ENCODE results near the gene MYBPHL. TPM values are rescaled to one million over a fixed set of nuclear protein-coding genes. Genes with fewer than 3 reads are reported as not detected.

Gene MYBPHL
- total and polyA plus RNA-seq, 2 experiments from 2014 or later = not detected

DNA sequence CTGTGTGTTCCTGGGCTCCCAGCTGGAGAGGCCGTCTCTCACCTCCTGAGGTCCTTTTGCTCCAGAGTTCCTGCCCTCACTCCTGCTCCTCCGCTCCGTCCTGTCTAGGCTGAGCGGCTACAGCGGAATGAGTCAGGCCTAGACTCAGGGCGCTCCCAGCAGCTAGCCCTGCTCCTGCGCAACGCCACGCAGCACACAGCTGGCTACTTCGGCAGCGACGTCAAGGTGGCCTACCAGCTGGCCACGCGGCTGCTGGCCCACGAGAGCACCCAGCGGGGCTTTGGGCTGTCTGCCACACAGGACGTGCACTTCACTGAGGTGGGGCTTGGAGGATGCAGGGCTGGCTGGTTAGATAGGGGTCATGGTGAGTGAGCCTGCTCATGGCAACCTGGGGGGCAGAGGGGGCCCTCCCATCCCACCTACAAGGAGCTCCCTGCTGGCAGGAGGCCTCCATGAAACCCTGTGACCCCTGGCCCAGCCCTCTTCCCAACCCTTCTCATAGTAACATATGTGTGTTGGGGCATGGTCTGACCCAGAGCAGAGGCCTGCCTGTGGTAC, 39.0 kb downstream of the MYBPHL start (continued):
- TF ChIP-seq, protein P1, sequence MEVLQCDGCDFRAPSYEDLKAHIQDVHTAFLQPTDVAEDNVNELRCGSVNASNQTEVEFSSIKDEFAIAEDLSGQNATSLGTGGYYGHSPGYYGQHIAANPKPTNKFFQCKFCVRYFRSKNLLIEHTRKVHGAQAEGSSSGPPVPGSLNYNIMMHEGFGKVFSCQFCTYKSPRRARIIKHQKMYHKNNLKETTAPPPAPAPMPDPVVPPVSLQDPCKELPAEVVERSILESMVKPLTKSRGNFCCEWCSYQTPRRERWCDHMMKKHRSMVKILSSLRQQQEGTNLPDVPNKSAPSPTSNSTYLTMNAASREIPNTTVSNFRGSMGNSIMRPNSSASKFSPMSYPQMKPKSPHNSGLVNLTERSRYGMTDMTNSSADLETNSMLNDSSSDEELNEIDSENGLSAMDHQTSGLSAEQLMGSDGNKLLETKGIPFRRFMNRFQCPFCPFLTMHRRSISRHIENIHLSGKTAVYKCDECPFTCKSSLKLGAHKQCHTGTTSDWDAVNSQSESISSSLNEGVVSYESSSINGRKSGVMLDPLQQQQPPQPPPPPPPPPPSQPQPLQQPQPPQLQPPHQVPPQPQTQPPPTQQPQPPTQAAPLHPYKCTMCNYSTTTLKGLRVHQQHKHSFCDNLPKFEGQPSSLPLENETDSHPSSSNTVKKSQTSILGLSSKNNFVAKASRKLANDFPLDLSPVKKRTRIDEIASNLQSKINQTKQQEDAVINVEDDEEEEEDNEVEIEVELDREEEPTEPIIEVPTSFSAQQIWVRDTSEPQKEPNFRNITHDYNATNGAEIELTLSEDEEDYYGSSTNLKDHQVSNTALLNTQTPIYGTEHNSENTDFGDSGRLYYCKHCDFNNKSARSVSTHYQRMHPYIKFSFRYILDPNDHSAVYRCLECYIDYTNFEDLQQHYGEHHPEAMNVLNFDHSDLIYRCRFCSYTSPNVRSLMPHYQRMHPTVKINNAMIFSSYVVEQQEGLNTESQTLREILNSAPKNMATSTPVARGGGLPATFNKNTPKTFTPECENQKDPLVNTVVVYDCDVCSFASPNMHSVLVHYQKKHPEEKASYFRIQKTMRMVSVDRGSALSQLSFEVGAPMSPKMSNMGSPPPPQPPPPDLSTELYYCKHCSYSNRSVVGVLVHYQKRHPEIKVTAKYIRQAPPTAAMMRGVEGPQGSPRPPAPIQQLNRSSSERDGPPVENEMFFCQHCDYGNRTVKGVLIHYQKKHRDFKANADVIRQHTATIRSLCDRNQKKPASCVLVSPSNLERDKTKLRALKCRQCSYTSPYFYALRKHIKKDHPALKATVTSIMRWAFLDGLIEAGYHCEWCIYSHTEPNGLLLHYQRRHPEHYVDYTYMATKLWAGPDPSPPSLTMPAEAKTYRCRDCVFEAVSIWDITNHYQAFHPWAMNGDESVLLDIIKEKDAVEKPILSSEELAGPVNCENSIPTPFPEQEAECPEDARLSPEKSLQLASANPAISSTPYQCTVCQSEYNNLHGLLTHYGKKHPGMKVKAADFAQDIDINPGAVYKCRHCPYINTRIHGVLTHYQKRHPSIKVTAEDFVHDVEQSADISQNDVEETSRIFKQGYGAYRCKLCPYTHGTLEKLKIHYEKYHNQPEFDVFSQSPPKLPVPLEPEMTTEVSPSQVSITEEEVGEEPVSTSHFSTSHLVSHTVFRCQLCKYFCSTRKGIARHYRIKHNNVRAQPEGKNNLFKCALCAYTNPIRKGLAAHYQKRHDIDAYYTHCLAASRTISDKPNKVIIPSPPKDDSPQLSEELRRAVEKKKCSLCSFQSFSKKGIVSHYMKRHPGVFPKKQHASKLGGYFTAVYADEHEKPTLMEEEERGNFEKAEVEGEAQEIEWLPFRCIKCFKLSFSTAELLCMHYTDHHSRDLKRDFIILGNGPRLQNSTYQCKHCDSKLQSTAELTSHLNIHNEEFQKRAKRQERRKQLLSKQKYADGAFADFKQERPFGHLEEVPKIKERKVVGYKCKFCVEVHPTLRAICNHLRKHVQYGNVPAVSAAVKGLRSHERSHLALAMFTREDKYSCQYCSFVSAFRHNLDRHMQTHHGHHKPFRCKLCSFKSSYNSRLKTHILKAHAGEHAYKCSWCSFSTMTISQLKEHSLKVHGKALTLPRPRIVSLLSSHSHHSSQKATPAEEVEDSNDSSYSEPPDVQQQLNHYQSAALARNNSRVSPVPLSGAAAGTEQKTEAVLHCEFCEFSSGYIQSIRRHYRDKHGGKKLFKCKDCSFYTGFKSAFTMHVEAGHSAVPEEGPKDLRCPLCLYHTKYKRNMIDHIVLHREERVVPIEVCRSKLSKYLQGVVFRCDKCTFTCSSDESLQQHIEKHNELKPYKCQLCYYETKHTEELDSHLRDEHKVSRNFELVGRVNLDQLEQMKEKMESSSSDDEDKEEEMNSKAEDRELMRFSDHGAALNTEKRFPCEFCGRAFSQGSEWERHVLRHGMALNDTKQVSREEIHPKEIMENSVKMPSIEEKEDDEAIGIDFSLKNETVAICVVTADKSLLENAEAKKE (CRISPR knock-in tag; IDR thresholded peaks at IDR 0.05) = no peak
- TF ChIP-seq, protein P2, sequence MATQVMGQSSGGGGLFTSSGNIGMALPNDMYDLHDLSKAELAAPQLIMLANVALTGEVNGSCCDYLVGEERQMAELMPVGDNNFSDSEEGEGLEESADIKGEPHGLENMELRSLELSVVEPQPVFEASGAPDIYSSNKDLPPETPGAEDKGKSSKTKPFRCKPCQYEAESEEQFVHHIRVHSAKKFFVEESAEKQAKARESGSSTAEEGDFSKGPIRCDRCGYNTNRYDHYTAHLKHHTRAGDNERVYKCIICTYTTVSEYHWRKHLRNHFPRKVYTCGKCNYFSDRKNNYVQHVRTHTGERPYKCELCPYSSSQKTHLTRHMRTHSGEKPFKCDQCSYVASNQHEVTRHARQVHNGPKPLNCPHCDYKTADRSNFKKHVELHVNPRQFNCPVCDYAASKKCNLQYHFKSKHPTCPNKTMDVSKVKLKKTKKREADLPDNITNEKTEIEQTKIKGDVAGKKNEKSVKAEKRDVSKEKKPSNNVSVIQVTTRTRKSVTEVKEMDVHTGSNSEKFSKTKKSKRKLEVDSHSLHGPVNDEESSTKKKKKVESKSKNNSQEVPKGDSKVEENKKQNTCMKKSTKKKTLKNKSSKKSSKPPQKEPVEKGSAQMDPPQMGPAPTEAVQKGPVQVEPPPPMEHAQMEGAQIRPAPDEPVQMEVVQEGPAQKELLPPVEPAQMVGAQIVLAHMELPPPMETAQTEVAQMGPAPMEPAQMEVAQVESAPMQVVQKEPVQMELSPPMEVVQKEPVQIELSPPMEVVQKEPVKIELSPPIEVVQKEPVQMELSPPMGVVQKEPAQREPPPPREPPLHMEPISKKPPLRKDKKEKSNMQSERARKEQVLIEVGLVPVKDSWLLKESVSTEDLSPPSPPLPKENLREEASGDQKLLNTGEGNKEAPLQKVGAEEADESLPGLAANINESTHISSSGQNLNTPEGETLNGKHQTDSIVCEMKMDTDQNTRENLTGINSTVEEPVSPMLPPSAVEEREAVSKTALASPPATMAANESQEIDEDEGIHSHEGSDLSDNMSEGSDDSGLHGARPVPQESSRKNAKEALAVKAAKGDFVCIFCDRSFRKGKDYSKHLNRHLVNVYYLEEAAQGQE (IDR thresholded peaks at IDR 0.05; ENCODE audit: unreplicated experiment) = no peak
- TF ChIP-seq ZNF331 (CRISPR knock-in tag; IDR thresholded peaks at IDR 0.05; ENCODE audit: low read depth) (no peak), CREB1 (CRISPR knock-in tag; IDR thresholded peaks at IDR 0.05; ENCODE audit: low read depth) (no peak), JUNB (IDR thresholded peaks at IDR 0.05; ENCODE audit: unreplicated experiment) (no peak), STAT1 (IDR thresholded peaks at IDR 0.05; ENCODE audit: unreplicated experiment) (no peak), POLR2AphosphoS5 (IDR thresholded peaks at IDR 0.05; ENCODE audit: low read depth) (no peak)
- TF ChIP-seq, protein P3, sequence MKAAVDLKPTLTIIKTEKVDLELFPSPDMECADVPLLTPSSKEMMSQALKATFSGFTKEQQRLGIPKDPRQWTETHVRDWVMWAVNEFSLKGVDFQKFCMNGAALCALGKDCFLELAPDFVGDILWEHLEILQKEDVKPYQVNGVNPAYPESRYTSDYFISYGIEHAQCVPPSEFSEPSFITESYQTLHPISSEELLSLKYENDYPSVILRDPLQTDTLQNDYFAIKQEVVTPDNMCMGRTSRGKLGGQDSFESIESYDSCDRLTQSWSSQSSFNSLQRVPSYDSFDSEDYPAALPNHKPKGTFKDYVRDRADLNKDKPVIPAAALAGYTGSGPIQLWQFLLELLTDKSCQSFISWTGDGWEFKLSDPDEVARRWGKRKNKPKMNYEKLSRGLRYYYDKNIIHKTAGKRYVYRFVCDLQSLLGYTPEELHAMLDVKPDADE (IDR thresholded peaks at IDR 0.05) = no peak

Data from GM23338 (cell line).